ENCODE data around the gene NHERF1. TPM values are rescaled to one million over a fixed set of nuclear protein-coding genes. Genes with fewer than 3 reads are reported as not detected.

NHERF1 gene
- total and polyA plus RNA-seq, 2 of the 8 experiments (the other 6 are each of a cell fraction or from before 2014, with no cell fraction given), result 92.9 to 99.2 TPM

DNA sequence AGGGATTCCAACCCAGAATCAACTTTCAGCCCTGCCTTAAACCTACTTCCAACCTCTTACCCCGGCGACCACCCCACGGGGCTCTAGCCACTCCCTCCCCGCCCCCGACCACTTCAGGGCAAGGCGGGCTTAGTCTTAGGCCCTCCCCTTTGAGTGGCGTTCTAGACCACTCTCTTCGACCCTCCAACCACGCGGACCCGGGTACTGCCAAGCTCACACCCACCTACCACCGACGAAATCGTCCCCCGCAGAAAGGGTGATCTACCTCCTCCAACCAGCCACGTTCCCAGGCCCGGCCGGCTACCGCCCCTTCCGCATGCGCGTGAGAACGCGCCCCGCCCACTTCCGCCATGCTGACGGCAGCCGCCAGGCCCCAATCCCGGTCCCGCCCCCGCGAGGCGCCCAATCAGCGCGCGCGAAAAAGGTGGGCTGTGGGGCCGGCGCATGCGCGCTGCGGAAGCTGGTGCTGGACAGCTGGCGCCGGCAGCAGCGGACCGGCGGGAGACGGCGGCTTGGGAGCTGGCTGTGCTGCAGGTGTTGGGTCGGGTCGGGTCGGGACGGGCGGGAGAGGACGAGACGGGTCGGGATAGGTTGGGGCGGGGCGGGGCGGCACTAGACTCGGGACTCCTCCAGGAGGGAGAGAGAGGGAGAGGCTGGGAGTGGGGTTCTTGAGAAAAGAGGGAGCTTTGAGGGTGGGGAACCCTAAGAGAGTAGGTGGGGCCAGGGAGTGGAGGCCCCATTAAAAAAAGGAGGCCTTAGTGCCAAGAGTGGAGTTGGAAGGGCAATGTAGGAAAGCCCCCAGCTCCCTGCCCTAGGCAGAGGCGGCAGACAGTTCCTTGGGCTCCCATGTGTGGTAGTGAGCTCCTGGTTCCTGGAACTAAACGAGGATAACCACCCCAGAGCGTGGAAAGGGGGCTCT, 27.9 kb downstream of the NHERF1 start, which contains the start of gene NAT9:
NAT9 (minus strand) TSS at position 302 of the 919 bp plus-strand sequence. CDS start 647 bp downstream, outside the sequence.
- H3K23me2 ChIP-seq (ENCODE audit: low read depth, low read length), result peaks cover 9% of the 10 kb centered on the region
- H2BK5ac ChIP-seq (ENCODE audit: low read depth, low read length), result peak within 1 kb of the TSS; percentile 90
- peaks cover 0 to 6% (median 3%) of the 10 kb centered on the region in 4 experiments; a peak in 3 of 7 replicates for H3K4me1 ChIP-seq (replicated peaks in 1 of 4; ENCODE audit: control insufficient read depth in 3 of 4, insufficient read depth in 4 of 4, low read length in 3 of 4)
- peaks cover 0 to 32% (median 18%) of the 10 kb centered on the region in 4 experiments; a peak in 6 of 8 replicates for H3K36me3 ChIP-seq (ENCODE audit: control insufficient read depth in 2 of 4, insufficient read depth in 4 of 4, low read length in 3 of 4)
- H3K27ac ChIP-seq (ENCODE audit: low read depth, low read length), result peak within 1 kb of the TSS; percentile 39; the same call in 1 of the 2 replicates
- peak within 1 kb of the TSS; percentile 78 to 83 for H3K4me2 ChIP-seq (ENCODE audit: insufficient read depth in 1 of 2, low read depth in 2 of 2, low read length in 2 of 2)
- H2BK12ac ChIP-seq (ENCODE audit: low read depth, low read length), result no peak within 1 kb of the TSS
- peak within 1 kb of the TSS; percentile 69 for H4K8ac ChIP-seq (ENCODE audit: extremely low read depth, insufficient read depth, low read length)
- ChIA-PET POLR2A (ENCODE audit: partially characterized antibody) (interaction anchor here (0.7 to 5.6 kb wide), 16 partner anchors 9 to 291 kb away, joined by 3 to 54 read pairs (median 3); partner anchors contain the start of genes FDXR and NHERF1), CTCF (ENCODE audit: partially characterized antibody) (interaction anchor here (0.6 to 99.6 kb wide), 8 partner anchors 15 to 210 kb away, joined by 3 to 2981 read pairs (median 17); partner anchors contain the start of genes FDXR, GRIN2C, NHERF1 and RAB37)
- H3K9ac ChIP-seq (replicated peaks in 1 of 4; ENCODE audit: extremely low read depth in 1 of 4, low read depth in 3 of 4, low read length in 3 of 4), result peak within 1 kb of the TSS; percentile 38 to 72 (median 60)
- no peak within 1 kb of the TSS for H2BK20ac ChIP-seq (ENCODE audit: low read length)
- FAIRE-seq (no peak), DNase-seq (ENCODE audit: low read depth in 1 of 2, low spot score in 2 of 2) (peak; percentile 92 to 100)
- no peak within 1 kb of the TSS for H3K14ac ChIP-seq (ENCODE audit: insufficient read length)
- H3K4ac ChIP-seq (replicated peaks; ENCODE audit: insufficient read length, low read depth, low read length), result peak within 1 kb of the TSS; percentile 57
- H3K23ac ChIP-seq (ENCODE audit: insufficient read length), result no peak within 1 kb of the TSS
- no peaks in the 10 kb centered on the region for H3K27me3 ChIP-seq (replicated peaks in 1 of 4; ENCODE audit: control insufficient read depth in 3 of 4, extremely low read depth in 1 of 4, insufficient read depth in 3 of 4, low read length in 3 of 4)
- 0 out of 2 replicates have a peak within 1 kb of the TSS, but pooled peaks have one; percentile 72 for H2BK15ac ChIP-seq (ENCODE audit: low read length)
- H4K20me1 ChIP-seq (replicated peaks in 1 of 2; ENCODE audit: control insufficient read depth in 1 of 2, insufficient read depth in 2 of 2, low read length in 2 of 2), result peaks cover 2 to 7% of the 10 kb centered on the region in 2 experiments
- 1% methylated on average over 39 of the region's 64 CpGs; no CpG with 5 or more reads in 1 of the 2 experiments for WGBS, 2 experiments (ENCODE audit: extremely low coverage in 1 of 2, insufficient coverage in 1 of 2, insufficient read length in 1 of 2, insufficient replicate concordance in 2 of 2, low coverage in 1 of 2, low lambda C conversion rate in 2 of 2, missing lambda C conversion rate in 1 of 2)
- H3K79me2 ChIP-seq (ENCODE audit: control insufficient read depth in 1 of 2, insufficient read depth in 2 of 2, low read length in 2 of 2), result peaks cover 0 to 24% of the 10 kb centered on the region in 2 experiments; a peak in 2 of 4 replicates
- H3K18ac ChIP-seq (ENCODE audit: extremely low read depth, low read length), result peak within 1 kb of the TSS; percentile 87
- H2BK120ac ChIP-seq (replicated peaks; ENCODE audit: low read depth, low read length), result peak within 1 kb of the TSS; percentile 6
- H4K5ac ChIP-seq (ENCODE audit: insufficient read length, low read depth, low read length), result peak within 1 kb of the TSS; percentile 90
- no peak within 1 kb of the TSS for H2AK5ac ChIP-seq (ENCODE audit: low read depth, low read length)
- H3K56ac ChIP-seq (replicated peaks; ENCODE audit: insufficient read length, low read depth, low read length), result peak within 1 kb of the TSS; percentile 9
- H3K4me3 ChIP-seq (ENCODE audit: extremely low read depth in 1 of 4, insufficient read depth in 2 of 4, low read depth in 3 of 4, low read length in 4 of 4), result peak within 1 kb of the TSS; percentile 73 to 89 (median 80)
- peak within 1 kb of the TSS; percentile 75 for H4K91ac ChIP-seq (replicated peaks; ENCODE audit: insufficient read length, low read length)
- no peaks in the 10 kb centered on the region for H3K9me3 ChIP-seq (ENCODE audit: insufficient read depth in 2 of 2, low read depth in 1 of 2, low read length in 1 of 2)
- H3K79me1 ChIP-seq (ENCODE audit: low read depth, low read length), result peaks cover 8% of the 10 kb centered on the region; the same call in 1 of the 2 replicates
- no peak within 1 kb of the TSS for H2AFZ ChIP-seq (ENCODE audit: low read length)
- TF ChIP-seq ATF3 (IDR thresholded peaks at IDR 0.05; ENCODE audit: insufficient read depth, low read depth, low read length), result no peak
- no peak for TF ChIP-seq NANOG (IDR thresholded peaks at IDR 0.05; ENCODE audit: insufficient read depth, low read depth, low read length, poor library complexity, severe bottlenecking)
- TF ChIP-seq HDAC2 (IDR thresholded peaks at IDR 0.05; ENCODE audit: borderline replicate concordance in 1 of 2, low read depth in 2 of 2, low read length in 2 of 2), result no peak
- TF ChIP-seq SP2 (IDR thresholded peaks at IDR 0.05; ENCODE audit: low read length), result 0 out of 2 replicates have a peak, but pooled peaks have one; percentile 3
- TF ChIP-seq POLR2AphosphoS5 (IDR thresholded peaks at IDR 0.05; ENCODE audit: low read depth, low read length), result no peak
- TF ChIP-seq CBX8 (IDR thresholded peaks at IDR 0.05; ENCODE audit: borderline replicate concordance, low read depth, low read length), result no peak
- TF ChIP-seq POLR2A (IDR thresholded peaks at IDR 0.05; ENCODE audit: control extremely low read depth in 1 of 2, low read depth in 2 of 2, low read length in 2 of 2), result no peak; a peak in 1 of 3 replicates
- TF ChIP-seq SIN3A (conservative IDR thresholded peaks at IDR 0.05 in 1 of 2, IDR thresholded peaks at IDR 0.05 in 1 of 2; ENCODE audit: low read depth in 1 of 2, low read length in 2 of 2), result peak in 1 of 2 experiments; percentile 91; a peak in 2 of 4 replicates
- peak; percentile 48; the same call in 1 of the 2 replicates for TF ChIP-seq TAF1 (IDR thresholded peaks at IDR 0.05; ENCODE audit: low read depth, low read length)

All from H1 (cell line).